C4-2B (cell line): Measurements from ENCODE around the gene GLUD2.

ENCODE experiments used
- CTCF ChIP-seq: fragments of 450-650 bp; conservative IDR thresholded peaks from 2 replicates; pipeline ENCODE4 v1.5.1; 2017; ENCODE audit warnings: mild to moderate bottlenecking
- ZFX ChIP-seq: fragments of 450-650 bp; IDR thresholded peaks from 2 replicates; pipeline ENCODE4 v1.6.1; 2017

- TF ChIP-seq CTCF (no peak), ZFX (no peak)
Observed at GRCh38 chrX:121050781-121051180, 3.4 kb downstream of the GLUD2 start.
